Neural cell (in vitro differentiated cells): Measurements from ENCODE around the gene ACSL6. TPM values are rescaled to one million over a fixed set of nuclear protein-coding genes. Genes with fewer than 3 reads are reported as not detected.

Experiments used
- H2AFZ ChIP-seq: fragments of 200-600, 300-800 bp; sonication (generic), shearing (Covaris generic); 2 replicates; pipeline ENCODE4 v1.6.0; 2014; ENCODE audit warnings: low read depth, mild to moderate bottlenecking, antibody characterized with exemption, low read length, moderate library complexity
- H3F3A ChIP-seq: fragments of 200-600 bp; shearing (Covaris generic); 2 replicates; pipeline ENCODE4 v1.6.1; 2016; ENCODE audit warnings: mild to moderate bottlenecking, moderate library complexity, mixed read lengths, antibody characterized with exemption, low read length; ENCODE audit not compliant: insufficient read depth, poor library complexity, severe bottlenecking
- H3K27ac ChIP-seq: fragments of 200-600, 300-800 bp; sonication (generic), shearing (Covaris generic); 2 replicates; pipeline ENCODE4 v1.5.1; 2014; ENCODE audit warnings: mild to moderate bottlenecking, low read length, moderate library complexity
- H3K27me3 ChIP-seq: fragments of 300-800, 200-600 bp; sonication (generic), shearing (Covaris generic); 2 replicates; pipeline ENCODE4 v1.6.0; 2014; ENCODE audit warnings: mild to moderate bottlenecking, low read depth, low read length, moderate library complexity; ENCODE audit not compliant: insufficient read depth
- H3K36me3 ChIP-seq: fragments of 300-800, 200-600 bp; sonication (generic), shearing (Covaris generic); 2 replicates; pipeline ENCODE4 v1.5.1; 2014; ENCODE audit warnings: mild to moderate bottlenecking, antibody characterized with exemption, low read length, moderate library complexity; ENCODE audit not compliant: insufficient read depth
- H3K4me2 ChIP-seq: fragments of 300-800, 200-600 bp; sonication (generic), shearing (Covaris generic); 2 replicates; pipeline ENCODE4 v1.6.0; 2014; ENCODE audit warnings: mild to moderate bottlenecking, low read length
- H3K4me3 ChIP-seq: fragments of 300-800, 200-600 bp; sonication (generic), shearing (Covaris generic); 2 replicates; pipeline ENCODE4 v1.5.1; 2014; ENCODE audit warnings: mild to moderate bottlenecking, low read length, moderate library complexity
- H3K79me2 ChIP-seq: fragments of 200-600 bp; shearing (Covaris generic); replicated peaks from 2 replicates; pipeline ENCODE4 v1.6.0; 2014; ENCODE audit warnings: mild to moderate bottlenecking, low read length, moderate library complexity; ENCODE audit not compliant: insufficient read depth
- H3K9ac ChIP-seq: fragments of 300-800, 200-600 bp; sonication (generic), shearing (Covaris generic); 2 replicates; pipeline ENCODE4 v1.6.1; 2016; ENCODE audit warnings: mild to moderate bottlenecking, low read length, mixed read lengths
- H3K9me2 ChIP-seq: fragments of 200-600 bp; shearing (Covaris generic); 2 replicates; pipeline ENCODE4 v1.6.1; 2016; ENCODE audit warnings: mild to moderate bottlenecking, low read length, mixed read lengths; ENCODE audit not compliant: insufficient read depth
- H3K9me3 ChIP-seq: fragments of 200-600, 300-800 bp; sonication (generic), shearing (Covaris generic); 2 replicates; pipeline ENCODE4 v1.6.1; 2016; ENCODE audit warnings: mild to moderate bottlenecking, mixed run types, low read length, moderate library complexity, mixed read lengths
- H4K20me1 ChIP-seq: fragments of 200-600 bp; shearing (Covaris generic); 2 replicates; pipeline ENCODE4 v1.6.1; 2016; ENCODE audit warnings: mild to moderate bottlenecking, mixed run types; ENCODE audit not compliant: insufficient read depth
- EP300 ChIP-seq: fragments of 450-650 bp; conservative IDR thresholded peaks from 2 replicates; pipeline ENCODE4 v1.6.1; 2014; ENCODE audit warnings: antibody characterized with exemption, mild to moderate bottlenecking, moderate library complexity; ENCODE audit not compliant: poor library complexity, severe bottlenecking
- EZH2 ChIP-seq: fragments of 200-600, 300-800 bp; shearing (Covaris generic), sonication (generic); IDR thresholded peaks from 2 replicates; pipeline ENCODE4 v1.6.1; 2014; ENCODE audit warnings: antibody characterized with exemption, low read length, borderline replicate concordance, mild to moderate bottlenecking; ENCODE audit not compliant: insufficient read depth, poor library complexity, severe bottlenecking
- MXI1 ChIP-seq: fragments of 450-650 bp; conservative IDR thresholded peaks from 2 replicates; pipeline ENCODE4 v1.6.1; 2014; ENCODE audit warnings: antibody characterized with exemption, mild to moderate bottlenecking; ENCODE audit not compliant: poor library complexity, severe bottlenecking
- POLR2AphosphoS5 ChIP-seq: IDR thresholded peaks from 2 replicates; pipeline ENCODE4 v1.6.1; 2012
- RAD21 ChIP-seq: fragments of 450-650 bp; conservative IDR thresholded peaks from 2 replicates; pipeline ENCODE4 v1.6.1; 2014; ENCODE audit warnings: antibody characterized with exemption, mild to moderate bottlenecking, moderate library complexity
- SMC3 ChIP-seq: fragments of 450-650 bp; conservative IDR thresholded peaks from 2 replicates; pipeline ENCODE4 v1.6.1; 2014; ENCODE audit warnings: antibody characterized with exemption, mild to moderate bottlenecking, moderate library complexity; ENCODE audit not compliant: poor library complexity
- TAF1 ChIP-seq: IDR thresholded peaks from 2 replicates; pipeline ENCODE4 v1.6.1; 2012; ENCODE audit warnings: low read depth
- polyA plus RNA-seq: library from polyadenylated mRNA; depleted of rRNA; stranded (reverse); fragments of >200 nt; gene quantifications from 2 replicates; pipeline ENCODE4 v1.2.3, GENCODE V29; 2014
- TF ChIP-seq, protein P1 (sequence below): IDR thresholded peaks from 2 replicates; pipeline ENCODE4 v1.6.1; 2012; ENCODE audit warnings: borderline replicate concordance
- TF ChIP-seq, protein P2 (sequence below): fragments of 450-650 bp; IDR thresholded peaks from 2 replicates; pipeline ENCODE4 v1.5.1; 2014; ENCODE audit warnings: antibody characterized with exemption, mild to moderate bottlenecking, moderate library complexity; ENCODE audit not compliant: poor library complexity, severe bottlenecking

Gene ACSL6
- polyA plus RNA-seq, 1 donor from 2014 or later = 30.5 TPM

DNA sequence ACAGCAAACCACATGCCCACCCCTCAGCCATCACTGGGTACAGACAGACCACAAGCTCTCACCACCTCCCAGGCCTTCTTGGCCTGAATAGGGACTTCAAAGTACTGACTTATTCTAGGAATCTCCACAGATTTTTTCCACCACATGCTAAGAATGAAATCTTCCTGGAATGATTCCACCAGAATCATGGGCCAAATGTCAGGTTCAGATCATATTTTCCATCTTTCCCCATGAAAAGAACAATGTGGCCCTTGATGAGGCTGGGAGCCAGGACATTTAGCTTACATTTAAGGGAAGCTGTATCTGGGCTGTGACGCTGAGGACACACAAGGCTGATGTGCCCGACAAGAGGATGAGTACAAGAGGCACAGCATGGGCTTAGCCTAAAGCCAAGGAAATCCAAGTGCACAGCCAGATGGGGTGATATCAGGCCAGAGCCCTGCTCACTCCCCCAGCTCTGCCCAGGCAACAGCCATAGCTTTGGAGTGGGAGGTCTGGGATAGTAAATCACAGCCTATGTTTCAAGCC lies 28.1 kb downstream of the ACSL6 start:
- no peak for TF ChIP-seq EZH2
- Histone ChIP-seq H3K9ac (no peak overlapping the region), H3K4me2 (no peak overlapping the region), H3K79me2 (no peaks in the 10 kb centered on the region), H3K9me2 (no peaks in the 10 kb centered on the region), H3K9me3 (no peaks in the 10 kb centered on the region), H3K27me3 (no peaks in the 10 kb centered on the region), H3K36me3 (no peaks in the 10 kb centered on the region), H3F3A (no peaks in the 10 kb centered on the region), H3K4me3 (no peak overlapping the region), H2AFZ (no peak overlapping the region), H3K27ac (no peak overlapping the region), H4K20me1 (no peaks in the 10 kb centered on the region)

DNA sequence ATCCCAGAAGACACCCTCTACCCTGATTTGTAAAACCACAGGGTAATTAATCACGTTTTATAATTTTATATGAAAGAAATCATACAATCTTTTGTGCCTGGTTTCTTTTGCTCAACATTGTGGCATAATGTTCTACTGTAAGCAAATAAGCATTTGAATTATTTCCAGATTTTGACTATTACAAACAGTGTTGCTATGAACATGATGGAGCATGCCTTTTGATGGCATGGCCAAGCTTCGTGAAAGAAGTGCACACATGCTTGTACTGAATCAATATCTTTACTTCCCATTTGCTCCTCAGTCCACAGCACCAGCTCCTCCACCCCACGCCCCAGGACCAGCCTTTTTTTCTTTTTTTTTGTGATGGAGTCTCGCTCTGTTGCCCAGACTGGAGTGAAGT lies 29.9 kb downstream of the ACSL6 start:
- TF ChIP-seq SMC3 = no peak
- TF ChIP-seq POLR2AphosphoS5 = no peak
- TF ChIP-seq EZH2 = no peak
- no peak for TF ChIP-seq RAD21
- no peaks in the 10 kb centered on the region for H3F3A ChIP-seq
- H3K9me2 ChIP-seq = no peaks in the 10 kb centered on the region
- no peak overlapping the region for H3K27ac ChIP-seq
- H3K9me3 ChIP-seq = no peaks in the 10 kb centered on the region
- H3K4me3 ChIP-seq = no peak overlapping the region
- no peak overlapping the region for H3K4me2 ChIP-seq
- no peaks in the 10 kb centered on the region for H3K79me2 ChIP-seq
- H3K36me3 ChIP-seq = no peaks in the 10 kb centered on the region
- H2AFZ ChIP-seq = no peak overlapping the region
- H3K9ac ChIP-seq = no peak overlapping the region
- no peaks in the 10 kb centered on the region for H3K27me3 ChIP-seq
- H4K20me1 ChIP-seq = no peaks in the 10 kb centered on the region

DNA sequence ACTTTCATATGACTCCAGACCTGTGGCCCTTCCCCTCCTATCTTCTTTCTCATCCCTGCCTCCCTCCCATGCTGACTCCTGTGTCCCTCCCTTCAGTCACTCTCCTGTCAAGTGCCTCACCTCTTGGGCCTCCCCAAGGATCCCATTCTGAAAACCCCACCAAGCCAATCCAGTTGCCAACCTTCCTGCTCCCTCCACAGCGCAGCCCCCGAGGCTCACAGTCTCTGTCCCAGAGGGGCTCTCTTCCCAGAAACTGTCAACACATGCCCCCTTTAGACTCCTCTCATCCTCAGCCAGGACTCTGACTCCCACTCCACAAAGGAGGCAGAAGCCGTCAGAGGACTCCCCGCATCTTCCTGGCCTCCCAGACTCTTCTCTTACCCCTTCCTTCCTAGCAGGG lies 30.8 kb downstream of the ACSL6 start:
- Histone ChIP-seq H3K36me3 (no peaks in the 10 kb centered on the region), H3K27ac (no peak overlapping the region), H3K4me2 (no peak overlapping the region), H2AFZ (no peak overlapping the region), H3K9ac (no peak overlapping the region), H3F3A (no peaks in the 10 kb centered on the region), H3K27me3 (no peaks in the 10 kb centered on the region), H3K4me3 (no peak overlapping the region), H3K9me2 (no peaks in the 10 kb centered on the region), H3K79me2 (no peaks in the 10 kb centered on the region), H3K9me3 (no peaks in the 10 kb centered on the region), H4K20me1 (no peaks in the 10 kb centered on the region)
- TF ChIP-seq, protein P1, sequence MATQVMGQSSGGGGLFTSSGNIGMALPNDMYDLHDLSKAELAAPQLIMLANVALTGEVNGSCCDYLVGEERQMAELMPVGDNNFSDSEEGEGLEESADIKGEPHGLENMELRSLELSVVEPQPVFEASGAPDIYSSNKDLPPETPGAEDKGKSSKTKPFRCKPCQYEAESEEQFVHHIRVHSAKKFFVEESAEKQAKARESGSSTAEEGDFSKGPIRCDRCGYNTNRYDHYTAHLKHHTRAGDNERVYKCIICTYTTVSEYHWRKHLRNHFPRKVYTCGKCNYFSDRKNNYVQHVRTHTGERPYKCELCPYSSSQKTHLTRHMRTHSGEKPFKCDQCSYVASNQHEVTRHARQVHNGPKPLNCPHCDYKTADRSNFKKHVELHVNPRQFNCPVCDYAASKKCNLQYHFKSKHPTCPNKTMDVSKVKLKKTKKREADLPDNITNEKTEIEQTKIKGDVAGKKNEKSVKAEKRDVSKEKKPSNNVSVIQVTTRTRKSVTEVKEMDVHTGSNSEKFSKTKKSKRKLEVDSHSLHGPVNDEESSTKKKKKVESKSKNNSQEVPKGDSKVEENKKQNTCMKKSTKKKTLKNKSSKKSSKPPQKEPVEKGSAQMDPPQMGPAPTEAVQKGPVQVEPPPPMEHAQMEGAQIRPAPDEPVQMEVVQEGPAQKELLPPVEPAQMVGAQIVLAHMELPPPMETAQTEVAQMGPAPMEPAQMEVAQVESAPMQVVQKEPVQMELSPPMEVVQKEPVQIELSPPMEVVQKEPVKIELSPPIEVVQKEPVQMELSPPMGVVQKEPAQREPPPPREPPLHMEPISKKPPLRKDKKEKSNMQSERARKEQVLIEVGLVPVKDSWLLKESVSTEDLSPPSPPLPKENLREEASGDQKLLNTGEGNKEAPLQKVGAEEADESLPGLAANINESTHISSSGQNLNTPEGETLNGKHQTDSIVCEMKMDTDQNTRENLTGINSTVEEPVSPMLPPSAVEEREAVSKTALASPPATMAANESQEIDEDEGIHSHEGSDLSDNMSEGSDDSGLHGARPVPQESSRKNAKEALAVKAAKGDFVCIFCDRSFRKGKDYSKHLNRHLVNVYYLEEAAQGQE = no peak
- TF ChIP-seq, protein P2, sequence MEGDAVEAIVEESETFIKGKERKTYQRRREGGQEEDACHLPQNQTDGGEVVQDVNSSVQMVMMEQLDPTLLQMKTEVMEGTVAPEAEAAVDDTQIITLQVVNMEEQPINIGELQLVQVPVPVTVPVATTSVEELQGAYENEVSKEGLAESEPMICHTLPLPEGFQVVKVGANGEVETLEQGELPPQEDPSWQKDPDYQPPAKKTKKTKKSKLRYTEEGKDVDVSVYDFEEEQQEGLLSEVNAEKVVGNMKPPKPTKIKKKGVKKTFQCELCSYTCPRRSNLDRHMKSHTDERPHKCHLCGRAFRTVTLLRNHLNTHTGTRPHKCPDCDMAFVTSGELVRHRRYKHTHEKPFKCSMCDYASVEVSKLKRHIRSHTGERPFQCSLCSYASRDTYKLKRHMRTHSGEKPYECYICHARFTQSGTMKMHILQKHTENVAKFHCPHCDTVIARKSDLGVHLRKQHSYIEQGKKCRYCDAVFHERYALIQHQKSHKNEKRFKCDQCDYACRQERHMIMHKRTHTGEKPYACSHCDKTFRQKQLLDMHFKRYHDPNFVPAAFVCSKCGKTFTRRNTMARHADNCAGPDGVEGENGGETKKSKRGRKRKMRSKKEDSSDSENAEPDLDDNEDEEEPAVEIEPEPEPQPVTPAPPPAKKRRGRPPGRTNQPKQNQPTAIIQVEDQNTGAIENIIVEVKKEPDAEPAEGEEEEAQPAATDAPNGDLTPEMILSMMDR = no peak
- TF ChIP-seq TAF1 = no peak
- no peak for TF ChIP-seq SMC3
- no peak for TF ChIP-seq EP300
- no peak for TF ChIP-seq POLR2AphosphoS5
- TF ChIP-seq RAD21 = no peak
- no peak for TF ChIP-seq EZH2
- no peak for TF ChIP-seq MXI1
